NCI-H2107 treated with DMSO at 0.1 percent for 48 hours (cell line): ENCODE measurements around the gene CLCF1.
A peak's percentile ranks its signal among the peaks of the same experiment; 100 is the strongest.

Experiments
- DNase-seq: peaks from one replicate; lab custom pipeline; 2025; ENCODE audit not compliant: unreplicated experiment; lab: John Stamatoyannopoulos, UW

CLCF1 gene

GRCh38 chr11:67396259-67396581 lies 22.8 kb upstream of the CLCF1 start:
- DNase-seq: no peak

GRCh38 chr11:67395555-67396258 lies 22.3 kb upstream of the CLCF1 start:
- DNase-seq: no peak

GRCh38 chr11:67393990-67394389 lies 20.6 kb upstream of the CLCF1 start:
- no peak for DNase-seq

- DNase-seq: no peak
Measured at GRCh38 chr11:67393437-67393836, 20.0 kb upstream of the CLCF1 start.

- DNase-seq: no peak
Measured at GRCh38 chr11:67392183-67392715, 18.9 kb upstream of the CLCF1 start.

- peak; percentile 47 for DNase-seq
Measured at GRCh38 chr11:67391304-67392182, 18.1 kb upstream of the CLCF1 start, which contains the start of gene RAD9A. TSS of gene RAD9A (plus strand) at chr11:67391986. CDS start at chr11:67392045, 59 bp downstream.

- DNase-seq: no peak
Measured at GRCh38 chr11:67390947-67391303, 17.5 kb upstream of the CLCF1 start.

- DNase-seq: no peak
Measured at GRCh38 chr11:67389477-67389876, 16.1 kb upstream of the CLCF1 start.

- no peak for DNase-seq
Measured at GRCh38 chr11:67387518-67387917, 14.1 kb upstream of the CLCF1 start.

GRCh38 chr11:67387069-67387468 lies 13.7 kb upstream of the CLCF1 start:
- no peak for DNase-seq

GRCh38 chr11:67384851-67385366 lies 11.5 kb upstream of the CLCF1 start:
- DNase-seq: no peak

GRCh38 chr11:67382276-67383136 lies 9.1 kb upstream of the CLCF1 start:
- peak; percentile 32 for DNase-seq

- DNase-seq: no peak
Measured at GRCh38 chr11:67381244-67381972, 8.0 kb upstream of the CLCF1 start.

- no peak for DNase-seq
Measured at GRCh38 chr11:67379061-67380058, 6.0 kb upstream of the CLCF1 start.

- no peak for DNase-seq
Measured at GRCh38 chr11:67378544-67378943, 5.1 kb upstream of the CLCF1 start.

GRCh38 chr11:67376873-67377808 lies 3.7 kb upstream of the CLCF1 start:
- DNase-seq: no peak

- no peak for DNase-seq
Measured at GRCh38 chr11:67376063-67376820, 2.8 kb upstream of the CLCF1 start.
